CD14-positive monocyte (primary cell): ENCODE data around the gene OR52B2. TPM values are rescaled to one million over a fixed set of nuclear protein-coding genes. Genes with fewer than 3 reads are reported as not detected.

ENCODE experiments used
- DNase-seq, 3 donors: peaks; one replicate each; pipeline ENCODE4 v3.0.0-alpha.2; 2011 to 2022
- H2AFZ ChIP-seq: 2 replicates; pipeline ENCODE4 v1.6.0; 2012; ENCODE audit warnings: mild to moderate bottlenecking, low read depth, low read length, inconsistent platforms; ENCODE audit not compliant: insufficient read depth, poor library complexity, severe bottlenecking
- H3K27ac ChIP-seq, 2 donors: 1 replicate in 1 of 2; 2 replicates in 1 of 2; pipeline ENCODE4 v1.5.1; 2012 to 2013; ENCODE audit warnings: low read length in 2 of 2, control low read depth in 1 of 2, inconsistent platforms in 1 of 2, low read depth in 1 of 2, mild to moderate bottlenecking in 1 of 2
- H3K27me3 ChIP-seq, 2 donors: one replicate each; pipeline versions ENCODE4 v1.6.0 to v1.6.1; 2011 to 2013; ENCODE audit warnings: low read length in 2 of 2; ENCODE audit not compliant: control insufficient read depth in 2 of 2, insufficient read depth in 2 of 2
- H3K36me3 ChIP-seq, 2 donors: replicated peaks in 1 of 2; 1 replicate in 1 of 2; 2 replicates in 1 of 2; pipeline versions ENCODE4 v1.5.1 to v1.6.1; 2012 to 2013; ENCODE audit warnings: low read length in 2 of 2, control low read depth in 1 of 2, inconsistent platforms in 1 of 2, mild to moderate bottlenecking in 1 of 2; ENCODE audit not compliant: insufficient read depth in 2 of 2, control insufficient read depth in 1 of 2
- H3K4me1 ChIP-seq, 2 donors: 1 replicate in 1 of 2; 2 replicates in 1 of 2; pipeline versions ENCODE4 v1.5.1 to v1.6.1; 2012 to 2013; ENCODE audit warnings: low read length in 2 of 2, control low read depth in 1 of 2, inconsistent platforms in 1 of 2, mild to moderate bottlenecking in 1 of 2, moderate library complexity in 1 of 2; ENCODE audit not compliant: insufficient read depth in 2 of 2, control insufficient read depth in 1 of 2
- H3K4me2 ChIP-seq: replicated peaks from 2 replicates; pipeline ENCODE3; 2012; ENCODE audit warnings: low read length, moderate library complexity, mild to moderate bottlenecking; ENCODE audit not compliant: poor library complexity, severe bottlenecking; ENCODE audit errors: extremely low read depth
- H3K4me3 ChIP-seq, 3 experiments: fragments of 200-600 bp in 1 of 3; sonication (generic) in 1 of 3; replicated peaks in 1 of 3; 1 replicate in 2 of 3; 2 replicates in 1 of 3; pipeline ENCODE4 v1.5.1; 2011 to 2013; ENCODE audit warnings: low read length in 3 of 3, mild to moderate bottlenecking in 3 of 3, control low read depth in 2 of 3, low read depth in 2 of 3, inconsistent platforms in 1 of 3, moderate library complexity in 1 of 3
- H3K79me2 ChIP-seq: 2 replicates; pipeline ENCODE4 v1.6.0; 2012; ENCODE audit warnings: mild to moderate bottlenecking, control low read depth, inconsistent platforms, low read length, moderate library complexity; ENCODE audit not compliant: insufficient read depth
- H3K9ac ChIP-seq: 2 replicates; pipeline ENCODE4 v1.6.0; 2017; ENCODE audit warnings: low read length, mild to moderate bottlenecking; ENCODE audit not compliant: insufficient read depth, poor library complexity, severe bottlenecking
- H3K9me3 ChIP-seq, 2 donors: replicated peaks in 1 of 2; 1 replicate in 1 of 2; 2 replicates in 1 of 2; pipeline versions ENCODE4 v1.5.1 to v1.6.1; 2012 to 2013; ENCODE audit warnings: low read length in 2 of 2, control low read depth in 1 of 2; ENCODE audit not compliant: control insufficient read depth in 1 of 2, insufficient read depth in 1 of 2
- H4K20me1 ChIP-seq: 2 replicates; pipeline ENCODE4 v1.6.0; 2012; ENCODE audit warnings: mild to moderate bottlenecking, low read length, control low read depth, moderate library complexity; ENCODE audit not compliant: insufficient read depth
- H3K27ac Mint-ChIP-seq, 7 donors: one replicate each; pipeline ENCODE4 v1.8.0; 2020; ENCODE audit warnings: mild to moderate bottlenecking in 7 of 7, mixed read lengths in 7 of 7, moderate library complexity in 6 of 7, inconsistent platforms in 2 of 7
- H3K27me3 Mint-ChIP-seq, 3 donors: one replicate each; pipeline ENCODE4 v1.8.0; 2021 to 2022; ENCODE audit warnings: low read depth in 3 of 3, mild to moderate bottlenecking in 3 of 3, mixed read lengths in 3 of 3, moderate library complexity in 3 of 3, inconsistent platforms in 1 of 3
- H3K36me3 Mint-ChIP-seq, 2 donors: one replicate each; pipeline ENCODE4 v1.8.0; 2020; ENCODE audit warnings: mixed read lengths in 2 of 2, inconsistent platforms in 1 of 2, mild to moderate bottlenecking in 1 of 2
- H3K4me1 Mint-ChIP-seq: one replicate; pipeline ENCODE4 v1.8.0; 2020; ENCODE audit warnings: mild to moderate bottlenecking, mixed read lengths
- H3K4me3 Mint-ChIP-seq, 2 donors: one replicate each; pipeline ENCODE4 v1.8.0; 2020; ENCODE audit warnings: mild to moderate bottlenecking in 2 of 2, mixed read lengths in 2 of 2, moderate library complexity in 1 of 2
- H3K9me3 Mint-ChIP-seq, 7 donors: one replicate each; pipeline ENCODE4 v1.8.0; 2020 to 2022; ENCODE audit warnings: mixed read lengths in 7 of 7, mild to moderate bottlenecking in 6 of 7, moderate library complexity in 6 of 7, inconsistent platforms in 2 of 7
- CTCF ChIP-seq: fragments of 200-600 bp; IDR thresholded peaks from one replicate; pipeline ENCODE4 v1.8.0; 2022; ENCODE audit warnings: antibody characterized with exemption, mild to moderate bottlenecking
- WGBS: methylation state at CpG from one replicate; pipeline ENCODE4 v1.1.5; 2013; ENCODE audit warnings: missing lambda C conversion rate; ENCODE audit not compliant: insufficient coverage; 5-methylcytosine and 5-hydroxymethylcytosine counted together
- intact Hi-C, 2 donors: fragments of 100-400 bp; cut with micrococcal nuclease; formaldehyde crosslinking; loops; one replicate each; pipeline versions ENCODE4 v1.15.0 to v1.15.1; 2023
- polyA plus RNA-seq, 3 donors: library from polyadenylated mRNA; depleted of rRNA in 1 of 3; unstranded in 2 of 3; stranded (reverse) in 1 of 3; fragments of 300-500 nt in 2 of 3; fragments of >200 nt in 1 of 3; fragmentation: Illumina TruSeq in 2 of 3; gene quantifications; 1 replicate in 2 of 3; 2 replicates in 1 of 3; pipeline ENCODE4 v1.2.3, GENCODE V29; 2012 to 2021

Gene OR52B2
- polyA plus RNA-seq, 3 donors = not detected

GRCh38 chr11:6201481-6201880 lies 31.4 kb upstream of the OR52B2 start:
- Histone ChIP-seq H2AFZ (no peak overlapping the region), H3K9me3 (no peaks in the 10 kb centered on the region), H3K27ac (peak overlapping the region; percentile 95 to 100), H4K20me1 (no peaks in the 10 kb centered on the region), H3K4me2 (peak overlapping the region; percentile 52), H3K79me2 (peaks cover 19% of the 10 kb centered on the region), H3K4me1 (peaks cover 74 to 92% of the 10 kb centered on the region in 2 donors), H3K27me3 (no peaks in the 10 kb centered on the region), H3K4me3 (peak overlapping the region in 2 of 3 experiments; percentile 40 to 62), H3K36me3 (peaks cover 0 to 9% of the 10 kb centered on the region in 2 donors), H3K9ac (peak overlapping the region; percentile 89)
- WGBS = no CpG with 5 or more reads among the region's 2 CpGs
- H3K27ac Mint-ChIP-seq = peak overlapping the region; percentile 100
- H3K36me3 Mint-ChIP-seq = peaks cover 39 to 64% of the 10 kb centered on the region in 2 donors
- peaks cover 0 to 3% (median 1%) of the 10 kb centered on the region in 3 donors for H3K27me3 Mint-ChIP-seq
- H3K4me1 Mint-ChIP-seq = peaks cover 91% of the 10 kb centered on the region
- TF ChIP-seq CTCF = no peak
- DNase-seq = peak; percentile 89 to 96 (median 94)
- intact Hi-C loops = loop anchor here (2.0 to 5.0 kb wide), 2 partner anchors 33 to 74 kb away; partner anchors contain the start of gene FHIP1B (in 2 of the 2)
- H3K9me3 Mint-ChIP-seq = peaks cover 0 to 4% (median 2%) of the 10 kb centered on the region in 7 donors
- H3K4me3 Mint-ChIP-seq = peak overlapping the region; percentile 66 to 87

- intact Hi-C loops = loop anchor here (2.0 to 5.0 kb wide), 2 partner anchors 34 to 74 kb away; partner anchors contain the start of gene FHIP1B (in 2 of the 2)
- H3K27me3 Mint-ChIP-seq = peaks cover 0 to 3% (median 1%) of the 10 kb centered on the region in 3 donors
- Histone ChIP-seq H3K79me2 (peaks cover 19% of the 10 kb centered on the region), H3K36me3 (peaks cover 0 to 3% of the 10 kb centered on the region in 2 donors), H3K4me2 (peak overlapping the region; percentile 52), H3K9ac (peak overlapping the region; percentile 89), H3K27ac (peak overlapping the region; percentile 95 to 100), H3K4me1 (peaks cover 72 to 90% of the 10 kb centered on the region in 2 donors), H3K27me3 (no peaks in the 10 kb centered on the region), H3K9me3 (no peaks in the 10 kb centered on the region), H4K20me1 (no peaks in the 10 kb centered on the region), H3K4me3 (peak overlapping the region in 2 of 3 experiments; percentile 40 to 62), H2AFZ (no peak overlapping the region)
- peaks cover 0 to 6% (median 2%) of the 10 kb centered on the region in 7 donors for H3K9me3 Mint-ChIP-seq
- H3K4me3 Mint-ChIP-seq = peak overlapping the region; percentile 66 to 87
- DNase-seq = peak; percentile 98 to 100 (median 99)
- H3K27ac Mint-ChIP-seq = peak overlapping the region; percentile 100
- peaks cover 91% of the 10 kb centered on the region for H3K4me1 Mint-ChIP-seq
- WGBS = 0% methylated on average over 2 of the region's 4 CpGs
- peaks cover 38 to 61% of the 10 kb centered on the region in 2 donors for H3K36me3 Mint-ChIP-seq
- no peak for TF ChIP-seq CTCF
Measured at GRCh38 chr11:6200975-6201374, 30.8 kb upstream of the OR52B2 start.
